Activated CD8-positive, alpha-beta memory T cell treated with anti-CD3 and anti-CD28 coated beads for 48 hours (primary cell): ENCODE data around the gene OXNAD1.

Experiments used
- DNase-seq, 3 experiments: peaks; one replicate each; pipeline ENCODE4 v3.0.0-alpha.2; 2020; ENCODE audit warnings: low read depth in 2 of 3, low spot score in 2 of 3

The OXNAD1 gene

GRCh38 chr3:16326724-16327349 lies 61.8 kb downstream of the OXNAD1 start:
- no peak for DNase-seq

GRCh38 chr3:16328124-16328523 lies 63.1 kb downstream of the OXNAD1 start:
- no peak for DNase-seq

GRCh38 chr3:16329036-16329825 lies 64.2 kb downstream of the OXNAD1 start:
- DNase-seq = no peak

- DNase-seq = no peak
These were observed 64.8 kb downstream of the OXNAD1 start for GRCh38 chr3:16329826-16330129.

GRCh38 chr3:16330351-16330750 lies 65.3 kb downstream of the OXNAD1 start:
- no peak for DNase-seq

GRCh38 chr3:16331319-16331883 lies 66.4 kb downstream of the OXNAD1 start:
- DNase-seq = no peak

GRCh38 chr3:16332904-16333426 lies 68.0 kb downstream of the OXNAD1 start:
- DNase-seq = no peak

GRCh38 chr3:16334909-16335308 lies 69.9 kb downstream of the OXNAD1 start:
- no peak for DNase-seq

GRCh38 chr3:16335333-16335732 lies 70.3 kb downstream of the OXNAD1 start:
- DNase-seq = no peak

- DNase-seq = no peak
These were observed 71.0 kb downstream of the OXNAD1 start for GRCh38 chr3:16335772-16336645.

- no peak for DNase-seq
These were observed 71.8 kb downstream of the OXNAD1 start for GRCh38 chr3:16336825-16337224.

GRCh38 chr3:16337856-16338540 lies 73.0 kb downstream of the OXNAD1 start:
- DNase-seq = no peak

- no peak for DNase-seq
These were observed 74.0 kb downstream of the OXNAD1 start for GRCh38 chr3:16338999-16339398.

- no peak for DNase-seq
These were observed 78.1 kb downstream of the OXNAD1 start for GRCh38 chr3:16343101-16343500.

GRCh38 chr3:16346413-16347081 lies 81.5 kb downstream of the OXNAD1 start:
- DNase-seq = no peak

- no peak for DNase-seq
These were observed 82.5 kb downstream of the OXNAD1 start for GRCh38 chr3:16347548-16347947.

GRCh38 chr3:16349986-16350596 lies 85.1 kb downstream of the OXNAD1 start:
- DNase-seq = no peak

GRCh38 chr3:16350597-16351318 lies 85.7 kb downstream of the OXNAD1 start:
- DNase-seq = no peak

GRCh38 chr3:16352428-16352827 lies 87.4 kb downstream of the OXNAD1 start:
- no peak for DNase-seq
